SU-DHL-6 (cell line): ENCODE data around the gene SHTN1.
A peak's percentile ranks its signal among the peaks of the same experiment; 100 is the strongest.

Experiments
- H2AFZ ChIP-seq: fragments of 200-600 bp; sonication (generic); 2 replicates; pipeline ENCODE4 v1.6.1; 2014; ENCODE audit warnings: low read depth, mild to moderate bottlenecking, moderate library complexity, mixed read lengths, antibody characterized with exemption, low read length; ENCODE audit not compliant: severe bottlenecking
- H3F3A ChIP-seq: fragments of 200-600 bp; shearing (Covaris generic); 2 replicates; pipeline ENCODE4 v1.6.0; 2016; ENCODE audit warnings: antibody characterized with exemption, mild to moderate bottlenecking; ENCODE audit not compliant: insufficient read depth
- H3K27ac ChIP-seq: fragments of 200-600 bp; sonication (generic); 2 replicates; pipeline ENCODE4 v1.5.1; 2016; ENCODE audit warnings: low read depth, mild to moderate bottlenecking, low read length, moderate library complexity, mixed read lengths
- H3K27me3 ChIP-seq: fragments of 200-600 bp; sonication (generic), shearing (Covaris generic); 2 replicates; pipeline ENCODE4 v1.6.0; 2014; ENCODE audit warnings: mild to moderate bottlenecking, low read length
- H3K36me3 ChIP-seq: fragments of 200-600 bp; sonication (generic); 2 replicates; pipeline ENCODE4 v1.6.1; 2014; ENCODE audit warnings: mild to moderate bottlenecking, low read length, mixed read lengths
- H3K4me2 ChIP-seq: fragments of 300-600, 200-600 bp; shearing (Covaris generic), sonication (generic); 2 replicates; pipeline ENCODE4 v1.6.0; 2014; ENCODE audit warnings: low read length, low read depth, mild to moderate bottlenecking; ENCODE audit not compliant: poor library complexity, severe bottlenecking
- H3K4me3 ChIP-seq: fragments of 200-600 bp; sonication (generic); 2 replicates; pipeline ENCODE4 v1.5.1; 2014; ENCODE audit warnings: antibody characterized with exemption, low read length, mild to moderate bottlenecking, mixed read lengths; ENCODE audit not compliant: insufficient read depth, poor library complexity, severe bottlenecking
- H3K79me2 ChIP-seq: fragments of 200-600 bp; sonication (generic); 2 replicates; pipeline ENCODE4 v1.6.1; 2014; ENCODE audit warnings: mild to moderate bottlenecking, low read length, moderate library complexity; ENCODE audit not compliant: insufficient read depth
- H3K9ac ChIP-seq: fragments of 200-600 bp; sonication (generic); 2 replicates; pipeline ENCODE4 v1.7.0; 2014; ENCODE audit warnings: mild to moderate bottlenecking, low read length
- H3K9me2 ChIP-seq: fragments of 200-600 bp; sonication (generic); replicated peaks from 2 replicates; pipeline ENCODE4 v1.6.1; 2014; ENCODE audit warnings: low read length; ENCODE audit not compliant: insufficient read depth
- H3K9me3 ChIP-seq: fragments of 200-600 bp; sonication (generic); 2 replicates; pipeline ENCODE4 v1.6.1; 2014; ENCODE audit warnings: low read length, mixed read lengths; ENCODE audit not compliant: insufficient read depth
- H4K20me1 ChIP-seq: fragments of 200-600 bp; sonication (generic); 2 replicates; pipeline ENCODE4 v1.6.1; 2014; ENCODE audit warnings: low read depth, mild to moderate bottlenecking, antibody characterized with exemption, low read length, moderate library complexity, mixed read lengths
- CTCF ChIP-seq: fragments of 200-600 bp; sonication (generic); IDR thresholded peaks from one replicate; pipeline ENCODE4 v1.5.1; 2017; ENCODE audit warnings: antibody characterized with exemption, mild to moderate bottlenecking, low read length, moderate library complexity; ENCODE audit not compliant: insufficient read depth, poor library complexity, severe bottlenecking
- EZH2phosphoT487 ChIP-seq: fragments of 200-600 bp; sonication (generic), shearing (Covaris generic); conservative IDR thresholded peaks from 2 replicates; pipeline ENCODE4 v1.6.1; 2018; ENCODE audit warnings: mild to moderate bottlenecking, antibody characterized with exemption, low read length, moderate library complexity, mixed read lengths

Gene SHTN1, protein sequence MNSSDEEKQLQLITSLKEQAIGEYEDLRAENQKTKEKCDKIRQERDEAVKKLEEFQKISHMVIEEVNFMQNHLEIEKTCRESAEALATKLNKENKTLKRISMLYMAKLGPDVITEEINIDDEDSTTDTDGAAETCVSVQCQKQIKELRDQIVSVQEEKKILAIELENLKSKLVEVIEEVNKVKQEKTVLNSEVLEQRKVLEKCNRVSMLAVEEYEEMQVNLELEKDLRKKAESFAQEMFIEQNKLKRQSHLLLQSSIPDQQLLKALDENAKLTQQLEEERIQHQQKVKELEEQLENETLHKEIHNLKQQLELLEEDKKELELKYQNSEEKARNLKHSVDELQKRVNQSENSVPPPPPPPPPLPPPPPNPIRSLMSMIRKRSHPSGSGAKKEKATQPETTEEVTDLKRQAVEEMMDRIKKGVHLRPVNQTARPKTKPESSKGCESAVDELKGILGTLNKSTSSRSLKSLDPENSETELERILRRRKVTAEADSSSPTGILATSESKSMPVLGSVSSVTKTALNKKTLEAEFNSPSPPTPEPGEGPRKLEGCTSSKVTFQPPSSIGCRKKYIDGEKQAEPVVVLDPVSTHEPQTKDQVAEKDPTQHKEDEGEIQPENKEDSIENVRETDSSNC

GRCh38 chr10:117005026-117005526 lies at the start of gene SHTN1:
Gene SHTN1, minus strand, starts transcription at chr10:117005187. Its CDS starts 108 bp downstream, at chr10:117005079.
- no peak for TF ChIP-seq CTCF
- H3K27ac ChIP-seq: no peak within 1 kb of the TSS
- no peaks in the 10 kb centered on the region for H3K79me2 ChIP-seq
- H3K9ac ChIP-seq: no peak within 1 kb of the TSS
- no peak within 1 kb of the TSS for H2AFZ ChIP-seq
- H3K9me2 ChIP-seq: no peaks in the 10 kb centered on the region
- no peaks in the 10 kb centered on the region for H3K9me3 ChIP-seq
- no peaks in the 10 kb centered on the region for H3K27me3 ChIP-seq
- H3F3A ChIP-seq: no peaks in the 10 kb centered on the region
- H3K36me3 ChIP-seq: no peaks in the 10 kb centered on the region
- no peak within 1 kb of the TSS for H3K4me3 ChIP-seq
- peak within 1 kb of the TSS; percentile 22 for H3K4me2 ChIP-seq
- H4K20me1 ChIP-seq: no peaks in the 10 kb centered on the region

DNA sequence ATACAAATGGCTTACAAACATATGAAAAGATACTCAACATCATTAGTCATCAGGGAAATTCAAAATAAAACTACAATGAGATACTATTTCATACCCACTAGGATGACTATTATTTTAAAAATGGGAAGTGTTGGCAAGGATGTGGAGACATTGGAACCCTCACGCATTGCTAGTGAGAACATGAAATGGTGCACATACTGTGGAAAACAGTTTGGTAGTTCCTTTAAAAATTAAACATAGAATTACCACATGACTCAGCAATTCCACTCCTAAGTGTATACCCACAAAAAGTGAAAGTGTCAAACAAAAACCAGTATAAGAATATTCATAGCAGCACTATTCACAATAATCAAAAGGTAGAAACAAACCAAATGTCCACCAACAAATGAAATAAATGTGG lies 48.5 kb upstream of the SHTN1 start:
- no peaks in the 10 kb centered on the region for H3K79me2 ChIP-seq
- no peaks in the 10 kb centered on the region for H4K20me1 ChIP-seq
- no peaks in the 10 kb centered on the region for H3K9me3 ChIP-seq
- H3K4me3 ChIP-seq: no peak overlapping the region
- H3K9ac ChIP-seq: no peak overlapping the region
- H3K9me2 ChIP-seq: no peaks in the 10 kb centered on the region
- H3K27me3 ChIP-seq: no peaks in the 10 kb centered on the region
- H3F3A ChIP-seq: no peaks in the 10 kb centered on the region
- no peaks in the 10 kb centered on the region for H3K36me3 ChIP-seq
- H3K27ac ChIP-seq: no peak overlapping the region
- no peak overlapping the region for H2AFZ ChIP-seq
- TF ChIP-seq EZH2phosphoT487: no peak
- no peak for TF ChIP-seq CTCF
- H3K4me2 ChIP-seq: no peak overlapping the region

DNA sequence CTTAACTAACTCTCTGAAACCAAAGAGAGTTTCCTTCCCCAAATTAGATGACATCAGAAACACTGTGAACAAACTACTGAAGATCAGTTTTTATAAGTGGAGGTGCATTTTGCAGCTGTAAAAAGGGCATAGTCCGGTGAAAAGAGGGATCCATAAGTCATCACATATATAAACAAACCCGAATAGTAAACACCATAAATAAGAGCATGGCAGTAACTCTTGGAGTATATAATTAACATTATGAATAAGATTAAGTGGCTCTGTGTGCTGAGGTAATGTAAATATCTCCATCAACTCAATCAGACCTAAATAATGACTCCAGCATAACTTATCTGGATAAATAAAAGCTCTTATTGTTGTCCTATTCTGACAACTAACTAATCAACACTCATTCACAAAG lies 43.0 kb upstream of the SHTN1 start:
- Histone ChIP-seq H3K4me3 (no peak overlapping the region), H3K9ac (no peak overlapping the region), H3K36me3 (no peaks in the 10 kb centered on the region), H3K27ac (no peak overlapping the region), H3K9me2 (no peaks in the 10 kb centered on the region), H3K4me2 (no peak overlapping the region), H4K20me1 (no peaks in the 10 kb centered on the region), H3K79me2 (no peaks in the 10 kb centered on the region), H3K9me3 (no peaks in the 10 kb centered on the region; the same call in 1 of the 2 replicates), H3K27me3 (no peaks in the 10 kb centered on the region), H2AFZ (no peak overlapping the region), H3F3A (no peaks in the 10 kb centered on the region)
- TF ChIP-seq CTCF: no peak
